HCT116 (cell line): ENCODE data around the gene NPPC. TPM values are rescaled to one million over a fixed set of nuclear protein-coding genes. Genes with fewer than 3 reads are reported as not detected.

Experiments used
- ATAC-seq: fragments of 200-7000 bp; cut with Tn5 transposase; 2 replicates; pipeline ENCODE4 v1.9.1; 2020; ENCODE audit warnings: mild to moderate bottlenecking, moderate library complexity
- BruUV-seq: library from RNA; stranded (reverse); fragments of 400-500 nt; replicated peaks from 2 replicates; lab custom pipeline; 2021; lab: Mats Ljungman, UMichigan
- CTCF ChIA-PET: fragments of 300-600 bp; sonication (Branson Sonifier 250); formaldehyde crosslinking; loops from one replicate; lab custom pipeline; 2021; ENCODE audit warnings: antibody characterized with exemption; lab: Charles Lee
- POLR2A ChIA-PET: fragments of 300-600, 350-600 bp; sonication (Branson Sonifier 250); formaldehyde crosslinking; loops from one replicate; lab custom pipeline; 2021; ENCODE audit warnings: antibody characterized with exemption; lab: Charles Lee
- RAD21 ChIA-PET, 2 experiments: fragments of 300-600 bp; sonication (Branson Sonifier 250); formaldehyde crosslinking; loops; one replicate each; lab custom pipeline; 2023; ENCODE audit warnings: low total read pairs in 2 of 2; ENCODE audit not compliant: uncharacterized antibody in 2 of 2, unreplicated experiment in 2 of 2, low non-redundant PET in 1 of 2; lab: Charles Lee
- DNase-seq: peaks from one replicate; pipeline ENCODE4 v3.0.0-alpha.2; 2010; ENCODE audit warnings: low read depth, low spot score
- H2AFZ ChIP-seq: fragments of 200-600 bp; shearing (Covaris generic), sonication (generic); 2 replicates; pipeline ENCODE4 v1.6.1; 2017; ENCODE audit warnings: low read depth, mixed run types, mixed read lengths, antibody characterized with exemption, low read length; ENCODE audit not compliant: poor library complexity, severe bottlenecking
- H3K27ac ChIP-seq: 2 replicates; pipeline ENCODE4 v1.5.1; 2012; ENCODE audit warnings: low read depth, low read length
- H3K27me3 ChIP-seq: fragments of 200-600 bp; sonication (generic); 2 replicates; pipeline ENCODE4 v1.6.1; 2016; ENCODE audit warnings: mixed run types, low read length, mixed read lengths; ENCODE audit not compliant: insufficient read depth
- H3K36me3 ChIP-seq, 2 experiments: fragments of 200-500 bp in 1 of 2; fragments of 200-600 bp in 1 of 2; sonication (Bioruptor generic) in 1 of 2; sonication (generic) in 1 of 2; 2 replicates each; pipeline versions ENCODE4 v1.5.1 to v1.6.1; 2014 to 2016; ENCODE audit warnings: low read length in 2 of 2, inconsistent platforms in 1 of 2, mixed read lengths in 1 of 2, mixed run types in 1 of 2; ENCODE audit not compliant: insufficient read depth in 2 of 2, control insufficient read depth in 1 of 2
- H3K4me1 ChIP-seq, 2 experiments: fragments of 200-600 bp in 1 of 2; sonication (generic) in 1 of 2; 2 replicates each; pipeline versions ENCODE4 v1.5.1 to v1.6.1; 2012 to 2017; ENCODE audit warnings: low read length in 2 of 2, inconsistent platforms in 1 of 2, mild to moderate bottlenecking in 1 of 2, mixed read lengths in 1 of 2, mixed run types in 1 of 2, moderate library complexity in 1 of 2; ENCODE audit not compliant: insufficient read depth in 2 of 2, control insufficient read depth in 1 of 2
- H3K4me2 ChIP-seq: fragments of 200-600 bp; sonication (generic); 2 replicates; pipeline ENCODE4 v1.6.1; 2017; ENCODE audit warnings: mixed run types, low read length, mixed read lengths
- H3K4me3 ChIP-seq, 2 experiments: fragments of 200-600 bp in 1 of 2; sonication (generic) in 1 of 2; replicated peaks in 1 of 2; 2 replicates each; pipeline ENCODE4 v1.5.1; 2011 to 2016; ENCODE audit warnings: low read length in 2 of 2, control low read depth in 1 of 2, low read depth in 1 of 2, mild to moderate bottlenecking in 1 of 2, mixed read lengths in 1 of 2, mixed run types in 1 of 2
- H3K79me2 ChIP-seq: fragments of 200-600 bp; sonication (generic); 2 replicates; pipeline ENCODE4 v1.6.1; 2017; ENCODE audit warnings: mild to moderate bottlenecking, mixed run types, low read length, moderate library complexity, mixed read lengths; ENCODE audit not compliant: insufficient read depth
- H3K9ac ChIP-seq: fragments of 200-600 bp; sonication (generic); 2 replicates; pipeline ENCODE4 v1.6.1; 2016; ENCODE audit warnings: low read length, mixed read lengths
- H3K9me2 ChIP-seq: fragments of 200-600 bp; sonication (generic), shearing (Covaris generic); 2 replicates; pipeline ENCODE4 v1.6.1; 2017; ENCODE audit warnings: mixed run types, mild to moderate bottlenecking, moderate library complexity; ENCODE audit not compliant: insufficient read depth
- H3K9me3 ChIP-seq, 2 experiments: fragments of 200-500 bp in 1 of 2; fragments of 200-600 bp in 1 of 2; sonication (Bioruptor generic) in 1 of 2; sonication (generic) in 1 of 2; 2 replicates each; pipeline ENCODE4 v1.6.1; 2014 to 2017; ENCODE audit warnings: low read length in 2 of 2, mixed read lengths in 2 of 2, inconsistent platforms in 1 of 2, low read depth in 1 of 2, mild to moderate bottlenecking in 1 of 2, mixed run types in 1 of 2, moderate library complexity in 1 of 2; ENCODE audit not compliant: control insufficient read depth in 1 of 2, insufficient read depth in 1 of 2
- H4K20me1 ChIP-seq: fragments of 200-600 bp; sonication (generic), shearing (Covaris generic); 2 replicates; pipeline ENCODE4 v1.6.1; 2017; ENCODE audit warnings: mixed run types, mild to moderate bottlenecking, moderate library complexity; ENCODE audit not compliant: insufficient read depth
- CBX3 ChIP-seq: IDR thresholded peaks from 2 replicates; pipeline ENCODE4 v1.6.1; 2012; ENCODE audit warnings: low read depth
- EZH2phosphoT487 ChIP-seq: fragments of 200-600 bp; IDR thresholded peaks from 2 replicates; pipeline ENCODE4 v1.6.1; 2018; ENCODE audit warnings: antibody characterized with exemption, borderline replicate concordance
- FOSL1 ChIP-seq: IDR thresholded peaks from 2 replicates; pipeline ENCODE4 v1.6.1; 2012; ENCODE audit warnings: low read depth
- POLR2AphosphoS5 ChIP-seq: IDR thresholded peaks from 2 replicates; pipeline ENCODE4 v1.6.1; 2011; ENCODE audit warnings: mild to moderate bottlenecking, low read depth, low read length, moderate library complexity
- SRF ChIP-seq: IDR thresholded peaks from 2 replicates; pipeline ENCODE4 v1.6.1; 2012; ENCODE audit warnings: low read depth
- YY1 ChIP-seq: IDR thresholded peaks from 2 replicates; pipeline ENCODE4 v1.6.1; 2011; ENCODE audit warnings: low read length, low read depth, moderate library complexity, mild to moderate bottlenecking; ENCODE audit not compliant: insufficient replicate concordance; ENCODE audit errors: extremely low read depth
- ZFX ChIP-seq: fragments of 450-650 bp; IDR thresholded peaks from 2 replicates; pipeline ENCODE4 v1.6.1; 2017
- intact Hi-C: fragments of 100-400 bp; cut with micrococcal nuclease; formaldehyde crosslinking; loops from 2 replicates; pipeline ENCODE4 v1.10.0; 2022
- total RNA-seq: library from RNA; stranded (reverse); gene quantifications from one replicate; pipeline ENCODE4 v1.2.1, GENCODE V29; 2021; ENCODE audit not compliant: unreplicated experiment
- TF ChIP-seq, protein P1 (sequence below): IDR thresholded peaks from 2 replicates; pipeline ENCODE4 v1.6.1; 2012
- TF ChIP-seq, protein P2 (sequence below): IDR thresholded peaks from 2 replicates; pipeline ENCODE4 v1.6.1; 2012; ENCODE audit warnings: low read depth
- TF ChIP-seq, protein P3 (sequence below): IDR thresholded peaks from 2 replicates; pipeline ENCODE4 v1.6.1; 2011; ENCODE audit warnings: mild to moderate bottlenecking, low read length, moderate library complexity; ENCODE audit not compliant: insufficient replicate concordance; ENCODE audit errors: extremely low read depth

Gene NPPC
- total RNA-seq, 1 experiment from 2014 or later: 0.52 TPM

DNA sequence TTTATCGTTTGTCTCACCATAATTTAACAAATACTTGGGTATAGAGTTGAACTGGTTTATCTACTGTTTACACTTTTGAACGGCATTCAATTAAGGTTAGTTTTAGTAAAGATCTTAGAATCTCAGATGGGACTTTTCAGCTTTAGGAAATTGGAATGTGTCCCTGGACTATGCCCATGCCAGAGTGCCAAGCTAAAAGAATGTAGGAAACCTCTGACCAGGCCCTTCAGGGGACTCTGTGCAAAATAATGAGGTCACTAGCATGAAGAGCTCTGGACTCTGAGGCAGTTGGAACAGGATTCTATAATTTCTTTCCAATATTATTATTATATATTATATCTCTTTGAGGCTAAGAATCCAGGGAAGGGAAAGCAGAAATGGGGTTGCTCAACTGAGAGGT is 48.8 kb upstream of the NPPC start:
- ChIA-PET RAD21 (no interaction called here), POLR2A (no interaction called here), CTCF (no interaction called here)
- no peak overlapping the region for H3K4me2 ChIP-seq
- no peak overlapping the region for H2AFZ ChIP-seq
- H3K4me1 ChIP-seq: no peaks in the 10 kb centered on the region
- H3K9me2 ChIP-seq: no peaks in the 10 kb centered on the region
- H4K20me1 ChIP-seq: no peaks in the 10 kb centered on the region
- peaks cover 77% of the 10 kb centered on the region for H3K79me2 ChIP-seq
- H3K4me3 ChIP-seq: no peak overlapping the region
- H3K9me3 ChIP-seq: no peaks in the 10 kb centered on the region
- no peak for ATAC-seq
- no peaks in the 10 kb centered on the region for H3K27me3 ChIP-seq
- H3K36me3 ChIP-seq: no peaks in the 10 kb centered on the region; a peak in 1 of 4 replicates
- intact Hi-C loops: no loop called here
- TF ChIP-seq SRF: no peak
- TF ChIP-seq, protein P1, sequence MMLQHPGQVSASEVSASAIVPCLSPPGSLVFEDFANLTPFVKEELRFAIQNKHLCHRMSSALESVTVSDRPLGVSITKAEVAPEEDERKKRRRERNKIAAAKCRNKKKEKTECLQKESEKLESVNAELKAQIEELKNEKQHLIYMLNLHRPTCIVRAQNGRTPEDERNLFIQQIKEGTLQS: no peak
- no peak for TF ChIP-seq POLR2AphosphoS5
- TF ChIP-seq, protein P2, sequence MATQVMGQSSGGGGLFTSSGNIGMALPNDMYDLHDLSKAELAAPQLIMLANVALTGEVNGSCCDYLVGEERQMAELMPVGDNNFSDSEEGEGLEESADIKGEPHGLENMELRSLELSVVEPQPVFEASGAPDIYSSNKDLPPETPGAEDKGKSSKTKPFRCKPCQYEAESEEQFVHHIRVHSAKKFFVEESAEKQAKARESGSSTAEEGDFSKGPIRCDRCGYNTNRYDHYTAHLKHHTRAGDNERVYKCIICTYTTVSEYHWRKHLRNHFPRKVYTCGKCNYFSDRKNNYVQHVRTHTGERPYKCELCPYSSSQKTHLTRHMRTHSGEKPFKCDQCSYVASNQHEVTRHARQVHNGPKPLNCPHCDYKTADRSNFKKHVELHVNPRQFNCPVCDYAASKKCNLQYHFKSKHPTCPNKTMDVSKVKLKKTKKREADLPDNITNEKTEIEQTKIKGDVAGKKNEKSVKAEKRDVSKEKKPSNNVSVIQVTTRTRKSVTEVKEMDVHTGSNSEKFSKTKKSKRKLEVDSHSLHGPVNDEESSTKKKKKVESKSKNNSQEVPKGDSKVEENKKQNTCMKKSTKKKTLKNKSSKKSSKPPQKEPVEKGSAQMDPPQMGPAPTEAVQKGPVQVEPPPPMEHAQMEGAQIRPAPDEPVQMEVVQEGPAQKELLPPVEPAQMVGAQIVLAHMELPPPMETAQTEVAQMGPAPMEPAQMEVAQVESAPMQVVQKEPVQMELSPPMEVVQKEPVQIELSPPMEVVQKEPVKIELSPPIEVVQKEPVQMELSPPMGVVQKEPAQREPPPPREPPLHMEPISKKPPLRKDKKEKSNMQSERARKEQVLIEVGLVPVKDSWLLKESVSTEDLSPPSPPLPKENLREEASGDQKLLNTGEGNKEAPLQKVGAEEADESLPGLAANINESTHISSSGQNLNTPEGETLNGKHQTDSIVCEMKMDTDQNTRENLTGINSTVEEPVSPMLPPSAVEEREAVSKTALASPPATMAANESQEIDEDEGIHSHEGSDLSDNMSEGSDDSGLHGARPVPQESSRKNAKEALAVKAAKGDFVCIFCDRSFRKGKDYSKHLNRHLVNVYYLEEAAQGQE: no peak
- TF ChIP-seq CBX3: no peak
- no peak for TF ChIP-seq ZFX
- TF ChIP-seq EZH2phosphoT487: no peak
- no peak for DNase-seq
- BruUV-seq: no TSS peak
- no peak overlapping the region for H3K9ac ChIP-seq
- no peak overlapping the region for H3K27ac ChIP-seq

DNA sequence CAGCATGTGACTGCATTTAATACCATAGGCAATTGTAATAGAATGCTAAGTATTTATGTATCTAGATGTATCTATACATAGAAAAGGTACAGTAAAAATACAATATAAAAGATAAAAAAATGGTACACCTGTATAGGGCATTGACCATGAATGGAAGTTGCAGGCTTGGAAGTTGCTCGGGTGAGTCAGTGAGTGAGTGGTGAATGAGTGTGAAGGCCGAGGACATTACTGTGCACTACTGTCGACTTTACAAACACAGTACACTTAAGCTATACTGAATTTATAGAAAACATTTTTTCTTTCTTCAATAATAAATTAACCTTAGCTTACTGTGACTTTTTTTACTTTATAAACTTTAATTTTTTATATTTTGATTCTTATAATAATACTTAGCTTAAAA is 44.3 kb upstream of the NPPC start:
- ChIA-PET CTCF (no interaction called here), POLR2A (no interaction called here)
- TF ChIP-seq FOSL1: no peak
- no peak for TF ChIP-seq CBX3
- TF ChIP-seq, protein P3, sequence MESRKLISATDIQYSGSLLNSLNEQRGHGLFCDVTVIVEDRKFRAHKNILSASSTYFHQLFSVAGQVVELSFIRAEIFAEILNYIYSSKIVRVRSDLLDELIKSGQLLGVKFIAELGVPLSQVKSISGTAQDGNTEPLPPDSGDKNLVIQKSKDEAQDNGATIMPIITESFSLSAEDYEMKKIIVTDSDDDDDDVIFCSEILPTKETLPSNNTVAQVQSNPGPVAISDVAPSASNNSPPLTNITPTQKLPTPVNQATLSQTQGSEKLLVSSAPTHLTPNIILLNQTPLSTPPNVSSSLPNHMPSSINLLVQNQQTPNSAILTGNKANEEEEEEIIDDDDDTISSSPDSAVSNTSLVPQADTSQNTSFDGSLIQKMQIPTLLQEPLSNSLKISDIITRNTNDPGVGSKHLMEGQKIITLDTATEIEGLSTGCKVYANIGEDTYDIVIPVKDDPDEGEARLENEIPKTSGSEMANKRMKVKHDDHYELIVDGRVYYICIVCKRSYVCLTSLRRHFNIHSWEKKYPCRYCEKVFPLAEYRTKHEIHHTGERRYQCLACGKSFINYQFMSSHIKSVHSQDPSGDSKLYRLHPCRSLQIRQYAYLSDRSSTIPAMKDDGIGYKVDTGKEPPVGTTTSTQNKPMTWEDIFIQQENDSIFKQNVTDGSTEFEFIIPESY: no peak
- TF ChIP-seq YY1: no peak
- TF ChIP-seq, protein P2: no peak
- TF ChIP-seq SRF: no peak
- no peak for TF ChIP-seq POLR2AphosphoS5

More for the DNA sequence above, 44.3 kb upstream of the NPPC start:
- H3K9ac ChIP-seq: no peak overlapping the region
- H3K79me2 ChIP-seq: peaks cover 81% of the 10 kb centered on the region
- no peaks in the 10 kb centered on the region for H3K9me2 ChIP-seq
- H3K4me1 ChIP-seq: no peaks in the 10 kb centered on the region
- no TSS peak for BruUV-seq
- intact Hi-C loops: no loop called here
- H3K27me3 ChIP-seq: no peaks in the 10 kb centered on the region
- no peaks in the 10 kb centered on the region for H4K20me1 ChIP-seq
- DNase-seq: no peak
- H3K4me3 ChIP-seq: no peak overlapping the region
- no peak overlapping the region for H2AFZ ChIP-seq
- H3K36me3 ChIP-seq: no peaks in the 10 kb centered on the region; a peak in 1 of 4 replicates
- H3K9me3 ChIP-seq: no peaks in the 10 kb centered on the region
- RAD21 ChIA-PET: no interaction called here
- H3K27ac ChIP-seq: no peak overlapping the region
- no peak overlapping the region for H3K4me2 ChIP-seq
- ATAC-seq: no peak
